H9 (cell line): ENCODE data around the gene SLC6A18. TPM values are rescaled to one million over a fixed set of nuclear protein-coding genes. Genes with fewer than 3 reads are reported as not detected.

Source experiments
- DNase-seq: peaks from one replicate; pipeline ENCODE4 v3.0.0-alpha.2; 2017
- H2AFZ ChIP-seq: one replicate; pipeline ENCODE4 v1.6.1; 2013; ENCODE audit warnings: mild to moderate bottlenecking, low read length, control low read depth, moderate library complexity
- H2AK5ac ChIP-seq: 2 replicates; pipeline ENCODE4 v1.6.1; 2013; ENCODE audit warnings: low read length, control low read depth, mixed read lengths; ENCODE audit not compliant: insufficient read length
- H2BK120ac ChIP-seq: one replicate; pipeline ENCODE4 v1.6.1; 2013; ENCODE audit warnings: low read depth, mild to moderate bottlenecking, low read length, control low read depth, inconsistent platforms; ENCODE audit not compliant: poor library complexity, severe bottlenecking
- H2BK12ac ChIP-seq: 2 replicates; pipeline ENCODE4 v1.6.1; 2013; ENCODE audit warnings: low read length, control low read depth, mixed read lengths, low read depth; ENCODE audit not compliant: insufficient read length
- H2BK15ac ChIP-seq: 2 replicates; pipeline ENCODE4 v1.6.1; 2013; ENCODE audit warnings: low read depth, low read length, control low read depth
- H2BK20ac ChIP-seq: one replicate; pipeline ENCODE4 v1.6.1; 2013; ENCODE audit warnings: low read depth, mild to moderate bottlenecking, low read length, control low read depth, inconsistent platforms; ENCODE audit not compliant: poor library complexity, severe bottlenecking
- H2BK5ac ChIP-seq: 2 replicates; pipeline ENCODE4 v1.6.1; 2013; ENCODE audit warnings: low read length, control low read depth, mixed read lengths; ENCODE audit not compliant: insufficient read length
- H3K14ac ChIP-seq: 2 replicates; pipeline ENCODE4 v1.6.1; 2013; ENCODE audit warnings: low read length, control low read depth; ENCODE audit not compliant: insufficient read depth
- H3K18ac ChIP-seq: 2 replicates; pipeline ENCODE4 v1.6.1; 2013; ENCODE audit warnings: low read depth, mild to moderate bottlenecking, mixed read lengths, low read length, control low read depth; ENCODE audit not compliant: insufficient read length
- H3K23ac ChIP-seq: 2 replicates; pipeline ENCODE4 v1.6.1; 2013; ENCODE audit warnings: low read length, control low read depth, mixed read lengths, low read depth; ENCODE audit not compliant: insufficient read length
- H3K23me2 ChIP-seq: 2 replicates; pipeline ENCODE4 v1.6.1; 2013; ENCODE audit warnings: low read depth, mild to moderate bottlenecking, mixed read lengths, low read length, control low read depth; ENCODE audit not compliant: insufficient read length, poor library complexity, severe bottlenecking
- H3K27ac ChIP-seq: 2 replicates; pipeline ENCODE4 v1.5.1; 2013; ENCODE audit warnings: low read length, control low read depth, mixed read lengths, low read depth; ENCODE audit not compliant: insufficient read length
- H3K27me3 ChIP-seq: 2 replicates; pipeline ENCODE4 v1.6.1; 2013; ENCODE audit warnings: low read length, control low read depth, inconsistent platforms; ENCODE audit not compliant: insufficient read depth
- H3K4ac ChIP-seq: 2 replicates; pipeline ENCODE4 v1.6.1; 2013; ENCODE audit warnings: low read depth, mild to moderate bottlenecking, control low read depth, inconsistent platforms, low read length, moderate library complexity
- H3K4me1 ChIP-seq: 2 replicates; pipeline ENCODE4 v1.6.1; 2013; ENCODE audit warnings: low read length, control low read depth, inconsistent platforms; ENCODE audit not compliant: insufficient read depth
- H3K4me2 ChIP-seq: 2 replicates; pipeline ENCODE4 v1.6.1; 2013; ENCODE audit warnings: low read length, control low read depth, mixed read lengths; ENCODE audit not compliant: insufficient read length, insufficient read depth
- H3K56ac ChIP-seq: 2 replicates; pipeline ENCODE4 v1.6.1; 2013; ENCODE audit warnings: low read depth, mild to moderate bottlenecking, mixed read lengths, low read length, control low read depth; ENCODE audit not compliant: insufficient read length
- H3K79me1 ChIP-seq: 2 replicates; pipeline ENCODE4 v1.6.1; 2013; ENCODE audit warnings: low read depth, mild to moderate bottlenecking, moderate library complexity, low read length, control low read depth, inconsistent platforms; ENCODE audit not compliant: insufficient read depth, poor library complexity, severe bottlenecking
- H3K79me2 ChIP-seq: 2 replicates; pipeline ENCODE4 v1.6.1; 2013; ENCODE audit warnings: low read length, control low read depth, inconsistent platforms; ENCODE audit not compliant: insufficient read depth
- H3K9ac ChIP-seq: 2 replicates; pipeline ENCODE4 v1.6.1; 2013; ENCODE audit warnings: low read length, control low read depth, mixed read lengths; ENCODE audit not compliant: insufficient read length; ENCODE audit errors: extremely low read depth
- H3K9me3 ChIP-seq: one replicate; pipeline ENCODE4 v1.6.1; 2013; ENCODE audit warnings: low read depth, low read length, inconsistent platforms; ENCODE audit not compliant: control insufficient read depth
- H3T11ph ChIP-seq: one replicate; pipeline ENCODE4 v1.6.1; 2013; ENCODE audit warnings: mild to moderate bottlenecking, low read length, control low read depth, inconsistent platforms
- H4K20me1 ChIP-seq: one replicate; pipeline ENCODE4 v1.6.1; 2013; ENCODE audit not compliant: control insufficient read depth, insufficient read length, insufficient read depth
- H4K5ac ChIP-seq: 2 replicates; pipeline ENCODE4 v1.6.1; 2013; ENCODE audit warnings: low read depth, mild to moderate bottlenecking, mixed read lengths, low read length, control low read depth; ENCODE audit not compliant: insufficient read length
- H4K8ac ChIP-seq: replicated peaks from 2 replicates; pipeline ENCODE4 v1.6.1; 2013; ENCODE audit warnings: low read length, control low read depth, mixed read lengths, low read depth; ENCODE audit not compliant: insufficient read length
- H4K91ac ChIP-seq: 2 replicates; pipeline ENCODE4 v1.6.1; 2013; ENCODE audit warnings: low read depth, mild to moderate bottlenecking, moderate library complexity, mixed read lengths, low read length, control low read depth; ENCODE audit not compliant: insufficient read length
- H3K27ac Mint-ChIP-seq, 3 experiments: 2 replicates in 2 of 3; 3 replicates in 1 of 3; pipeline ENCODE4 v1.8.0; 2020 to 2021; ENCODE audit warnings: mixed read lengths in 3 of 3, mild to moderate bottlenecking in 1 of 3, moderate library complexity in 1 of 3
- H3K27me3 Mint-ChIP-seq: 2 replicates; pipeline ENCODE4 v1.8.0; 2021; ENCODE audit warnings: low read depth, mild to moderate bottlenecking, moderate library complexity, mixed read lengths
- H3K36me3 Mint-ChIP-seq, 3 experiments: 2 replicates in 2 of 3; 3 replicates in 1 of 3; pipeline ENCODE4 v1.8.0; 2020 to 2021; ENCODE audit warnings: low read depth in 3 of 3, mixed read lengths in 3 of 3; ENCODE audit not compliant: insufficient read depth in 1 of 3
- H3K4me1 Mint-ChIP-seq, 2 experiments: 2 replicates each; pipeline ENCODE4 v1.8.0; 2020; ENCODE audit warnings: mixed read lengths in 2 of 2
- H3K4me3 Mint-ChIP-seq, 2 experiments: 2 replicates in 1 of 2; 3 replicates in 1 of 2; pipeline ENCODE4 v1.8.0; 2020 to 2021; ENCODE audit warnings: mild to moderate bottlenecking in 2 of 2, mixed read lengths in 2 of 2, moderate library complexity in 1 of 2
- H3K9me3 Mint-ChIP-seq, 2 experiments: 2 replicates in 1 of 2; 3 replicates in 1 of 2; pipeline ENCODE4 v1.8.0; 2020; ENCODE audit warnings: mild to moderate bottlenecking in 2 of 2, mixed read lengths in 2 of 2, moderate library complexity in 1 of 2
- CTCF ChIP-seq: fragments of 200-600 bp; sonication (generic); conservative IDR thresholded peaks from 3 replicates; pipeline ENCODE4 v1.8.0; 2021; ENCODE audit warnings: antibody characterized with exemption, mild to moderate bottlenecking
- WGBS: extraction: QIAGEN DNeasy Blood & Tissue Kit; methylation state at CpG from one replicate; pipeline ENCODE4 v1.1.7; 2013; ENCODE audit warnings: missing lambda C conversion rate, low lambda C conversion rate, mixed read lengths; ENCODE audit not compliant: insufficient read length; ENCODE audit errors: extremely low coverage; 5-methylcytosine and 5-hydroxymethylcytosine counted together
- total RNA-seq: library from RNA; stranded (reverse); gene quantifications from 2 replicates; pipeline ENCODE4 v1.2.1, GENCODE V29; 2021

SLC6A18 gene
- total RNA-seq, 1 experiment from 2014 or later, result not detected

GRCh38 chr5:1179383-1179715 lies 45.8 kb upstream of the SLC6A18 start:
- H3T11ph ChIP-seq, result no peak overlapping the region
- Mint-ChIP-seq H3K27ac (no peak overlapping the region), H3K4me1 (peaks cover 0 to 2% of the 10 kb centered on the region in 2 experiments; a peak in 3 of 4 replicates), H3K9me3 (no peaks in the 10 kb centered on the region), H3K36me3 (no peaks in the 10 kb centered on the region), H3K4me3 (no peak overlapping the region), H3K27me3 (no peaks in the 10 kb centered on the region; the same call in 1 of the 2 replicates)
- no peak overlapping the region for H3K23ac ChIP-seq
- no peaks in the 10 kb centered on the region for H4K20me1 ChIP-seq
- no peaks in the 10 kb centered on the region for H3K27me3 ChIP-seq
- no peak overlapping the region for H4K91ac ChIP-seq
- H2BK15ac ChIP-seq, result no peak overlapping the region
- no peak overlapping the region for H2BK5ac ChIP-seq
- no peak overlapping the region for H2BK120ac ChIP-seq
- H3K9me3 ChIP-seq, result no peaks in the 10 kb centered on the region
- no peak overlapping the region for H3K14ac ChIP-seq
- H4K8ac ChIP-seq, result no peak overlapping the region
- no peaks in the 10 kb centered on the region for H3K79me1 ChIP-seq
- no CpG with 5 or more reads among the region's 9 CpGs for WGBS
- H3K79me2 ChIP-seq, result no peaks in the 10 kb centered on the region
- H3K4me2 ChIP-seq, result no peak overlapping the region
- no peak overlapping the region for H2BK12ac ChIP-seq
- no peak overlapping the region for H2AFZ ChIP-seq
- no peak overlapping the region for H2AK5ac ChIP-seq
- H3K4ac ChIP-seq, result no peak overlapping the region
- no peak overlapping the region for H3K56ac ChIP-seq
- no peak for DNase-seq
- no peak overlapping the region for H3K27ac ChIP-seq
- no peak overlapping the region for H2BK20ac ChIP-seq
- no peak for TF ChIP-seq CTCF
- H3K23me2 ChIP-seq, result no peaks in the 10 kb centered on the region
- no peak overlapping the region for H3K9ac ChIP-seq
- H3K18ac ChIP-seq, result no peak overlapping the region
- no peak overlapping the region for H4K5ac ChIP-seq
- no peaks in the 10 kb centered on the region for H3K4me1 ChIP-seq
